GM21367 (cell line): ENCODE measurements around the gene SPATA2.
"Not testable (repeated sequence)": the region's sequence is repeated elsewhere in the genome, so short reads cannot be mapped to it uniquely, and the experiment has no call there.

Experiments used
- ATAC-seq: cut with Tn5 transposase; IDR thresholded peaks from one replicate; pipeline ENCODE4 v1.9.1; 2021; ENCODE audit not compliant: unreplicated experiment

SPATA2 gene

DNA sequence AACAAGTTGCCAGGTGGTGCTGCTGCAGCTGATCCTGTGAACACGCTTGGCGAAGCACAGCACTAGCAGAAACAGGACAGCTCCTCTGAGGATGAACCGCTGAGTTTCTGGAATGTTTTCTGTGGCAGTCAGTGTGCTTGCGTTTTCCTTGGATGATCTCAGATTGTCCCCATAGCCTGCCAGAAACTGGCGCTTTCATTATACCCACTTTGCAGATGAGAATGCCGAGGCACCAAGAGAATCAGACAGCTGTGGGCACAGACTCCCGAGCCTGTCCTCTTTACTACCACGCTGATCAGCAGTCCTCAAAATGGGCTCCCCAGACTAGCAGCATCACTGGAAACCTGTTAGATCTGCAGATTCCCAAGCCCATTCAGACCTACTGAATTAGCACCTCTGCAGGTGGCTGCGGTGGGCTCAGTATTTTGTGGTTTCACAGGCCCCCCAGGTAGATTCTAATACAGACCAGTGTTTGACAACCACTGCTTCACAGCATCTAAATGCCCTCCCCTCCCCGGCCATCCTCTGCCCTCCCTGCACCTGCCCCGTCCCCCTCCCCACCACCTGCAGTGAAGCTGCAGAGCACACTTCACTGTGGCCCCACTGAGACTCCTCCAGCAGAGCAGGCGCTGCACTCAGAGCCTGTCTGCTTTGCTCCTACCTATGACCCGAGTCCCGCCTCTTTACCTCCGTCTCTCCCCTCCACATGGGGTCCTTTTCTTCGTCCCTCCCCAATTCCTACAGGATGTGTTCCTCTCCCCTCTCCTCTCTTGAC is 29.6 kb downstream of the SPATA2 start:
- ATAC-seq = no peak

DNA sequence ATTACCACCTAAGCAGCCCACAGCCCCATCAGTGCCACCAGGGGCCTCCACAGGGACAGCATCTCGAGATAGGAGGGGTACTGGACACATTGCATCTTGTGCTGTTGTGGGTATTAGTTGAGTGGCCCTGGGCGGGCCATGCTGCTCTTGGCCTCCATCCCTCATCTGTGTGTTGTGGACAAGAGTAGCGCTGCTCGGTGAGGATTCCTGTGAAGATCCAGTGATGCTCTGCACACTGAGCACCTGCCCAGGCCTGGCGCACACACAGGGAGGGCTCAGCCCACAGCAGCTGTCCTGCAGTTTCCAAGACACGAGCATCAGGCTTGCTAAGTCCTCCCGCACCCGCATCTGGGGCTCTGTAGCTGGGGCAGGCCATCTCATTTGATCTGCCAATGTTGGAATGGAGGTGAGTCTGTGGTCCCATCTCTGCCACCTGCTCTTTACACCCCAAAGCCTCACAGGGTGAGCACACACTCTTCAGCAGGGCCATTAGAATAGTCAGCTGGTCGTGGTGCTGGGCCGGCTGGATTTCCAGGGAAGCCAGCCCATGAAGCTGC is 32.0 kb downstream of the SPATA2 start:
- no peak for ATAC-seq

- ATAC-seq = no peak
These were observed 33.0 kb downstream of the SPATA2 start for GRCh38 chr20:49882171-49882970.

DNA sequence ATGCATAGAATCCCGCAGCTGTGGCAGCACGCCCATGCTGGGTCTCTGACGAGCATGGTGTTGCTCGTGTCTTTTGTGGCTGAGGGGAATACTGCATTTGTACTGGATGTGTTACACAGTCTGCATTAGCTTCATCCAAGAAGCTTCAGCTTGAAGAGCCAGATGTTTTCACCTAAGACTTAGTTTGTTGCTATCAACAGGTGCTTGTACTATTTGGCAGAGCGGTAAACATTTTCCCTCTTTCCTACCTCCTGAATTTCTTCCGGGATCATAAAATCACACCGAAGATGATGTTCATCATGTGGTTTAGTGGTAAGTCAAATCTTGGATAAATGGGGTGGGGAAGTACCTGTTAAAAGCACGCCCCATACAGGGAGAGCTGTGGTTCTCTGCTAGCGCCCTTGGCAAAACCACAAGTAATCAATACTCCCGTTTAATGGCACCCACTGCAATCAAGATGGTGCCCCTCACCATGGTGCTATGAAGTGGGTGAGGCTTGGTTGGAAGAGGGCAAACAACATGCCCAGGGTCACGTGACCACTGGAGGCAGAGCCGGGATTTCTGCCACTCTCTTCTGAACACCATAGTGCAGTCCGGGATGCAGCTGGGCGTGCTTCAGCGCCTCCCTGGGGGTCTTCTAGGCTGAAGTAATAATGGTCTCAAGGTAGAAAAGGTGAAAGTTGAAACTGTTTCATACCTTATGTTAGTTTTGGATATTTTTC is 34.4 kb downstream of the SPATA2 start:
- ATAC-seq = no peak

DNA sequence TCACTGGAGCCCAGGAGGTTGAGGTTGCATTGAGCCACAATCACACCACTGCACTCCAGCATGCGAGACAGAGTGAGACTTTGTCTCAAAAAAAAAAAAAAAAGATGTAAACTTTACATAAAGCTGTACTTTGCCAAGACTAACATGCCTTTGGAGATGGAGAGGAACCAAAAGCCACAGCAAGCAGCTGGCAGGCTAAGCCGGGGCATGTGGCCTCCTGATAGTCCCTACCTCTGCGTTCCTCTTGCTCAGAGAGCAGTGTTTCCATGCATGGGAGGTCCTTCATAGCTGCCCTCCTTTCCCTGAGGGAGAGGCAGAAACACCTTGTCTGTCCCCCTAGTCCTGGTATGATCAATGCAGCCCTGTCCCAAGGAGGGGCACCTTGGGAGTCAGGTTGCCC is 35.2 kb downstream of the SPATA2 start:
- ATAC-seq = no peak

DNA sequence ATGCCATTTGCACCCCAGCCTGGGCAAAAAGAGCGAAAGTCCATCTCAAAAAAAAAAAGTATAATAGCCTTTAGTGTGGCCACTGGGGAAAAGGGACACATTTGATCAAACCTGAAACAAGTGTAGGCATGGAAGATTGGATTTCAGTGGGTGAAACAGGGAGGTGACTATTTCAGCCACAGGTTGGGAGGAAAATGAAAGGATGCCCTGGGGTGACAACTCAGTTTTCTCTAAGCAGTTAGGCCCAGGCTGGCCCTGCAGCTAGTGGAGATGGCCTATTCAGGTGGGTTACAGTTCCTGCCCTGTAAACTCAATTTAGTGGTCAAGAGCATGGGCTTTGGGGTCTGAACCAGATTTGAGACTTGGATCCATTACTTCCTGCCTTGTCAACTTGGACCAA is 36.4 kb downstream of the SPATA2 start:
- ATAC-seq = no peak

GRCh38 chr20:49877386-49877921 is 37.9 kb downstream of the SPATA2 start:
- ATAC-seq = no peak

- no peak for ATAC-seq
These were observed 40.6 kb downstream of the SPATA2 start for GRCh38 chr20:49874696-49875095.

GRCh38 chr20:49872056-49872455 is 43.3 kb downstream of the SPATA2 start:
- ATAC-seq = no peak

- ATAC-seq = no peak
These were observed 43.9 kb downstream of the SPATA2 start for GRCh38 chr20:49871391-49871948.

GRCh38 chr20:49870261-49870660 is 45.1 kb downstream of the SPATA2 start:
- ATAC-seq = no peak

GRCh38 chr20:49868964-49869363 is 46.4 kb downstream of the SPATA2 start:
- ATAC-seq = no peak

DNA sequence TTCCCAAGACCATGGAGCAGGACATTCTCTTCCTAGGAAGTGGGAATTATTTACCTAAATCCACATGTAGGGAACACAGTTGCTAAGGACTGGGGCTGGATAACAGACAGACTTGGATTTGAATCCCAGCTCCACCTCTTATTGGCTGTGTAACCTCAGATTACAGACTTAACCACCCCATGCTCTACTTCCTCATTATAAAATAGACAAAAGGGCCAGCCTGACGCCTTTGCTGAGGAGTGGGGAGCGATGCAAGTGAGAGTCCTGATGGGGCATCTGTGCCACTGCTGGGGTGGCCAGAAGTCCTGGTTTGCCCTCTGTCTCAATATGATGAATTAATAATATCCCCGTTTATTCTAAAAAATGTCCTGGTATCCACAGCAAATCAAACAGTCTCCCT is 46.8 kb downstream of the SPATA2 start:
- no peak for ATAC-seq

- no peak for ATAC-seq
These were observed 47.7 kb downstream of the SPATA2 start for GRCh38 chr20:49867453-49868215.

GRCh38 chr20:49866051-49866450 is 49.3 kb downstream of the SPATA2 start:
- no peak for ATAC-seq

DNA sequence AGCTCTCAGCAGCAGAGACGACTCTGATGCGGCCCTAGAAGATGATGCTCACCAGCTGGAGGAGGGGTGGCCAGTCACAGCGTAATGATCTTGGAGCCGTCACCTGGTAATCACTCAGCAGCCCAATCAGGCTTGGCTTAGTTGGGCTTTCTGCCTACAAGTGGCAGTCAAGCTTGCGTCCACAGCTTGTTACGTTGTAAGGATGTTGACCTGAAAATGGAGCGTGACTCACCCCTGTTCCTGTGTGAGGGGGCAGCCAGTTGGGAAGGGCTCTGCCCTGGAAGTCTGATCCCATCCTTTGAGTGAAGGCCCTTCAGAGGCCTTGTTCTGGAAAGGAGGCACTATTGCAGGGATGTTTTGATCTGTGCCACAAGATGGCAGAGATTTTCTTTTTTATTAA is 49.8 kb downstream of the SPATA2 start:
- no peak for ATAC-seq

DNA sequence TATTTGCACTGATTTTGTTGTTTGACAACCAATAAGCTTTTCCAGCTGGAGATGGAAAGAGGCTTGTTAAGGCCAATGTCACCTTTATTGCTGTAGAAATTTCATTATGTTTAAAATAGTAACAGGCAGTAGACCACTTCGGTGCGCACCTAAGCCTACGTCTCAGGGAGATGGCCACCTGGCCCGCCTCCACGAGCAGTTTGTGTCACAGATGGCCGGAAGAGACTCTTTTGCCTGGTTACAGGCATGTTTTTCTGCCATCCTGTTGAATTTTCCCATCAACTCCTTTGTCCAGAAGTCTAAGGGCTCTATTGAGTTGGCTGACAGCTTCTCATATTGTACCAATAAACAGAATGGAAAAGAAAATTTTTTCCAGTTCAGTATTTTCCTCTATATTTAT is 51.7 kb downstream of the SPATA2 start:
- ATAC-seq = no peak

DNA sequence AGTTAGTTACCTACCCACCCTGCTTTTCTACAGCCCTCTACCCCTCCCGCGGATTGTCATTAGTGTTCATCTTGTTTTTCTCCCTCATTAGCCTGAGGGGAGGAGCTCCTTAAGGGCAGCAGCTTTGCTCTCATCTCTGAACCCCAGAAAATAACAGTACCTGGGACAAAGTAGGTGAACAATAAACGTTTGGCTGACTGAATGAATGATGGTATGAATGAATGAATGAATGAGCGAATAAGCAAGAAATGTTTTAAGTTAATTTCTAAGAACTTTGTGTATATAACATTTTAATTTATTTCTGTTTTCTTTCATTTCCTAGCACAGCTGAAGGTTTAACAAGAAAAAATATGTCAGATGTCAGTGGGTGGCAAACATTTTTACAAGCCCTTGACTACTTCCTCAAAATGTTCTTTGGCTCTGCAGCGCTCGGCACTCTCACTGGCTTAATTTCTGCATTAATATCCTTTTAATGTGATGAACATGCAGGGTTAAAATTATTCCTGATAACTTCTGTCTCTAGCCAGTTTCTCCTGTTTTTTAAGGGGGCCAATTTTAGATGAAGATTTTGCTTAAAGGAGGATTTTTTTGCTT is 52.6 kb downstream of the SPATA2 start:
- ATAC-seq = no peak

- not testable (repeated sequence) for ATAC-seq
These were observed 54.1 kb downstream of the SPATA2 start for GRCh38 chr20:49861232-49861631.

DNA sequence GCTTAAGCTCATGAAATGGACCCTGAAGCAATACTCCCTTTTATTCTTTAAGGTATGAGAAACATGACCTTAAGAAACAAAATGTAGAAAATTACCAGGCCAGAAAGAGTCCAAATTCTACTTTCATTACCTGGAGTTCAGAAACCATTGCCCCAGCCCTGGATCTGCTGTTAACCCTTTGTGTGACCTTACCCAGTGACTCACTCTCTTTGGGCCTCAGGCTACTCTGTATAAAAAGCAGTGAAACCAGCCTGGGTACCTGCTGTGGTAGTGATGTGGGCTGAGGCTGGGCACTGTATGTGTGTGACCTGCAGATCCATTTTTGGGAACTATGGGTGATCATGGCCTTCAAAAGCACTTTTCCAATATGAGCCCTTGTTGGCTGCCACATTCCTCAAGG is 55.5 kb downstream of the SPATA2 start:
- ATAC-seq = no peak
